Tibial nerve (tissue), 4 donors: ENCODE data around the gene FRMPD1.

ENCODE experiments used
- CTCF ChIP-seq, 5 experiments: fragments of 200-600 bp in 3 of 5; fragments of 450-650 bp in 2 of 5; sonication (generic) in 3 of 5; IDR thresholded peaks; one replicate each; pipeline ENCODE4 v1.5.1; 2016 to 2019; ENCODE audit warnings: antibody characterized with exemption in 5 of 5, mild to moderate bottlenecking in 3 of 5, moderate library complexity in 2 of 5
- EP300 ChIP-seq, 2 donors: sonication (generic); formaldehyde crosslinking; IDR thresholded peaks; one replicate each; pipeline ENCODE4 v1.6.1; 2017; ENCODE audit warnings: antibody characterized with exemption in 2 of 2, mild to moderate bottlenecking in 1 of 2
- POLR2A ChIP-seq, 2 donors: fragments of 450-650 bp; IDR thresholded peaks; one replicate each; pipeline ENCODE4 v1.6.1; 2017; ENCODE audit warnings: antibody characterized with exemption in 2 of 2, mild to moderate bottlenecking in 2 of 2, moderate library complexity in 2 of 2

GRCh38 chr9:37604296-37604695 lies 46.5 kb upstream of the FRMPD1 start:
- TF ChIP-seq CTCF (IDR thresholded peaks at IDR 0.05) (no peak), EP300 (IDR thresholded peaks at IDR 0.05) (no peak), POLR2A (IDR thresholded peaks at IDR 0.05) (no peak)
